PC-3 (cell line): ENCODE data around the gene AAMP. TPM values are rescaled to one million over a fixed set of nuclear protein-coding genes. Genes with fewer than 3 reads are reported as not detected.
A peak's percentile ranks its signal among the peaks of the same experiment; 100 is the strongest.

Source experiments
- ATAC-seq: fragments of 200-7000 bp; cut with Tn5 transposase; 2 replicates; pipeline ENCODE4 v1.9.1; 2020; ENCODE audit warnings: mild to moderate bottlenecking, moderate library complexity
- BruUV-seq: library from RNA; stranded (reverse); fragments of 400-500 nt; replicated peaks from 2 replicates; lab custom pipeline; 2021; lab: Mats Ljungman, UMichigan
- CTCF ChIA-PET: fragments of 300-600 bp; sonication (Branson Sonifier 250); formaldehyde crosslinking; loops from one replicate; lab custom pipeline; 2022; ENCODE audit warnings: antibody characterized with exemption; lab: Charles Lee
- POLR2A ChIA-PET: fragments of 300-600 bp; sonication (Branson Sonifier 250); formaldehyde crosslinking; loops from one replicate; lab custom pipeline; 2022; ENCODE audit warnings: antibody characterized with exemption; ENCODE audit not compliant: unreplicated experiment; lab: Charles Lee
- DNase-seq: peaks from one replicate; pipeline ENCODE4 v3.0.0-alpha.2; 2015
- H2AFZ ChIP-seq: fragments of 300-600 bp; sonication (generic); 2 replicates; pipeline ENCODE4 v1.6.0; 2016; ENCODE audit warnings: antibody characterized with exemption, low read length
- H3F3A ChIP-seq: fragments of 300-600 bp; sonication (generic); one replicate; pipeline ENCODE4 v1.6.0; 2017; ENCODE audit warnings: antibody characterized with exemption, low read length, control low read depth, mild to moderate bottlenecking; ENCODE audit not compliant: unreplicated experiment
- H3K27ac ChIP-seq: fragments of 300-600 bp; sonication (generic); 2 replicates; pipeline ENCODE4 v1.5.1; 2016; ENCODE audit warnings: mild to moderate bottlenecking, low read length
- H3K27me3 ChIP-seq: fragments of 300-600 bp; sonication (generic); 2 replicates; pipeline ENCODE4 v1.6.1; 2016; ENCODE audit warnings: low read length, mixed read lengths
- H3K36me3 ChIP-seq: fragments of 300-600 bp; sonication (generic); 2 replicates; pipeline ENCODE4 v1.6.1; 2016; ENCODE audit warnings: low read depth, mixed run types, low read length, mixed read lengths
- H3K4me1 ChIP-seq: fragments of 300-600 bp; sonication (generic); 2 replicates; pipeline ENCODE4 v1.5.1; 2016; ENCODE audit warnings: low read length; ENCODE audit not compliant: insufficient read depth
- H3K4me2 ChIP-seq: fragments of 300-600 bp; sonication (generic); 2 replicates; pipeline ENCODE4 v1.6.0; 2016; ENCODE audit warnings: low read length
- H3K4me3 ChIP-seq: fragments of 300-600 bp; sonication (generic); 2 replicates; pipeline ENCODE4 v1.5.1; 2016; ENCODE audit warnings: mild to moderate bottlenecking, low read length, mixed read lengths
- H3K79me2 ChIP-seq: fragments of 300-600 bp; sonication (generic); 2 replicates; pipeline ENCODE4 v1.6.1; 2017; ENCODE audit warnings: low read length, mixed read lengths
- H3K9ac ChIP-seq: fragments of 300-600 bp; sonication (generic); 2 replicates; pipeline ENCODE4 v1.6.0; 2016; ENCODE audit warnings: mild to moderate bottlenecking, low read length
- H3K9me2 ChIP-seq: fragments of 300-600 bp; sonication (generic); replicated peaks from 2 replicates; pipeline ENCODE4 v1.6.1; 2016; ENCODE audit warnings: mixed run types, low read length, mixed read lengths
- H3K9me3 ChIP-seq: fragments of 300-600 bp; sonication (generic); 2 replicates; pipeline ENCODE4 v1.6.1; 2016; ENCODE audit warnings: low read length, mixed read lengths
- H4K20me1 ChIP-seq: fragments of 300-600 bp; sonication (generic); 2 replicates; pipeline ENCODE4 v1.6.1; 2016; ENCODE audit warnings: low read length, mixed read lengths
- CTCF ChIP-seq: fragments of 300-600 bp; sonication (generic); conservative IDR thresholded peaks from 2 replicates; pipeline ENCODE4 v1.5.1; 2017; ENCODE audit warnings: antibody characterized with exemption, low read depth, mild to moderate bottlenecking, low read length
- EZH2 ChIP-seq: fragments of 300-600 bp; sonication (generic); IDR thresholded peaks from one replicate; pipeline ENCODE4 v1.6.1; 2017; ENCODE audit warnings: antibody characterized with exemption, mild to moderate bottlenecking, low read length; ENCODE audit not compliant: unreplicated experiment
- EZH2phosphoT487 ChIP-seq: fragments of 300-600 bp; sonication (generic); IDR thresholded peaks from 2 replicates; pipeline ENCODE4 v1.6.1; 2018; ENCODE audit warnings: mild to moderate bottlenecking, antibody characterized with exemption, low read length, borderline replicate concordance
- intact Hi-C: fragments of 100-400 bp; cut with micrococcal nuclease; formaldehyde crosslinking; loops from 2 replicates; pipeline ENCODE4 v1.9.0; 2023
- total RNA-seq: library from RNA; depleted of rRNA; stranded (reverse); fragments of >200 nt; gene quantifications from 2 replicates; pipeline ENCODE4 v1.2.3, GENCODE V29; 2014

Gene AAMP
- total RNA-seq, 1 experiment from 2014 or later, result 272 TPM

DNA sequence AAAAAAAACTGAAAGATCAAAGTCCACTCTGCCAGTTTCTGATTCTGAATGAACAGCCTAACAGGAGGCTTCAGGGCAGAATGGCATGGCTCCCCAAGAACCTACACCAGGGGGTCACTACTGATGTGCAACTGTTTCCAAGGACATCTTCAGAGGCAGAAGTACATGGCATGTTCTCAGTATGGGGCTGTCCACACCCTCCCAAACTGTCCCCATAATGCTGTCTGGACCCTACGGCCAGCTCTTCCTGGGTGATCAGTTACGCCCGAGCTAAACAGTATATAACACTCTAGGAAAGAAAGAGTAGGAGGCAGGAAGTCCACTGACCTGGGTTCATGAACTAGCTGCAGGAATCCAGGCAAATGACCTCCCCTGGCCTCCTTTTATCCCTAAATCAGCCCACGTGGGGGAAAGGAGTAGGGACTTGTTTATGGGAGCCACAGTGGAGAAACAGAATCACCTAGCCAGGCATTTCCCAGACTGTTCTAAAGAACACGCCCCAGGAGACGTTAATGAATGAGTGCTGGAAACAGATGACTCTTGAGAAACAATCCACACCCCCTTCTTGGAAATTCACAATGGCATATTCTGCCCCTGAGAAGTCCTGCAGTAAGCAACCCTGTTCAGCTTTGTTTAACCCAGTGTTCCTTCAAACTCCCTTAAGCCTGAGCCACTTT is 19.8 kb upstream of the AAMP start:
- peaks cover 50% of the 10 kb centered on the region for H3K79me2 ChIP-seq
- no peak overlapping the region for H3K9ac ChIP-seq
- H3K27me3 ChIP-seq, result no peaks in the 10 kb centered on the region
- DNase-seq (no peak), ATAC-seq (no peak)
- no peak for TF ChIP-seq CTCF
- no peak for TF ChIP-seq EZH2phosphoT487
- no peak for TF ChIP-seq EZH2
- H3K4me1 ChIP-seq, result peaks cover 66% of the 10 kb centered on the region
- H3K36me3 ChIP-seq, result no peaks in the 10 kb centered on the region
- no peak overlapping the region for H3K4me3 ChIP-seq
- ChIA-PET POLR2A (no interaction called here), CTCF (interaction anchor here (0.7 kb wide), 1 partner anchor 17 kb away, joined by 3 read pairs; no protein-coding TSS in a partner anchor)
- no TSS peak for BruUV-seq
- peak overlapping the region; percentile 2; the same call in 1 of the 2 replicates for H3K4me2 ChIP-seq
- no peaks in the 10 kb centered on the region for H3K9me3 ChIP-seq
- H3K27ac ChIP-seq, result no peak overlapping the region
- intact Hi-C loops, result loop anchor here (5.0 kb wide), 1 partner anchor 108 kb away; the partner anchor contains the start of gene CTDSP1
- no peaks in the 10 kb centered on the region for H3K9me2 ChIP-seq
- peaks cover 6% of the 10 kb centered on the region for H3F3A ChIP-seq
- H4K20me1 ChIP-seq, result no peaks in the 10 kb centered on the region
- H2AFZ ChIP-seq, result no peak overlapping the region

GRCh38 chr2:218286570-218287459 is 16.9 kb upstream of the AAMP start:
- TSS peak; percentile 59 for BruUV-seq
- peak overlapping the region; percentile 79 for H3K9ac ChIP-seq
- peaks cover 54% of the 10 kb centered on the region for H3K79me2 ChIP-seq

More at GRCh38 chr2:218286570-218287459, 16.9 kb upstream of the AAMP start:
- Histone ChIP-seq H4K20me1 (no peaks in the 10 kb centered on the region), H3K4me3 (peak overlapping the region; percentile 56), H3K36me3 (no peaks in the 10 kb centered on the region), H2AFZ (peak overlapping the region; percentile 58), H3K9me3 (no peaks in the 10 kb centered on the region), H3K27ac (peak overlapping the region; percentile 98), H3F3A (peaks cover 6% of the 10 kb centered on the region), H3K27me3 (no peaks in the 10 kb centered on the region), H3K9me2 (no peaks in the 10 kb centered on the region), H3K4me2 (peak overlapping the region; percentile 85), H3K4me1 (peaks cover 78% of the 10 kb centered on the region)
- ATAC-seq, result peak; percentile 80
- POLR2A ChIA-PET, result interaction anchor here (0.5 to 1.5 kb wide), 5 partner anchors 14 to 1133 kb away, joined by 3 to 13 read pairs (median 3); partner anchors contain the start of genes AAMP and PNKD
- intact Hi-C loops, result loop anchor here (1.0 to 5.0 kb wide), 2 partner anchors 15 to 110 kb away; partner anchors contain the start of gene CTDSP1
- CTCF ChIA-PET, result interaction anchor here (0.6 to 2.0 kb wide), 4 partner anchors 14 to 119 kb away, joined by 4 to 21 read pairs (median 6); partner anchors contain the start of genes AAMP and PNKD
- TF ChIP-seq CTCF (no peak), EZH2phosphoT487 (no peak), EZH2 (no peak)
- peak; percentile 96 for DNase-seq
